HG03108 (cell line): Measurements from ENCODE around the gene COX7B.
"Not testable (repeated sequence)": the region's sequence is repeated elsewhere in the genome, so short reads cannot be mapped to it uniquely, and the experiment has no call there.

Experiments
- ATAC-seq: cut with Tn5 transposase; IDR thresholded peaks from one replicate; pipeline ENCODE4 v1.9.1; 2021; ENCODE audit warnings: moderate library complexity; ENCODE audit not compliant: unreplicated experiment

COX7B gene

GRCh38 chrX:77945031-77945430 lies 45.8 kb downstream of the COX7B start:
- not testable (repeated sequence) for ATAC-seq

- no peak for ATAC-seq
These were observed 46.8 kb downstream of the COX7B start for GRCh38 chrX:77945910-77946545.

- ATAC-seq, result no peak
These were observed 47.3 kb downstream of the COX7B start for GRCh38 chrX:77946571-77946970.

GRCh38 chrX:77949840-77950239 lies 50.6 kb downstream of the COX7B start:
- no peak for ATAC-seq

GRCh38 chrX:77952173-77952572 lies 52.9 kb downstream of the COX7B start:
- ATAC-seq, result no peak

- no peak for ATAC-seq
These were observed 54.0 kb downstream of the COX7B start for GRCh38 chrX:77953302-77953701.

GRCh38 chrX:77953708-77954107 lies 54.4 kb downstream of the COX7B start:
- ATAC-seq, result no peak
